Thymus (tissue), 11 donors: ENCODE measurements around the gene GJC1. TPM values are rescaled to one million over a fixed set of nuclear protein-coding genes. Genes with fewer than 3 reads are reported as not detected.

Source experiments
- DNase-seq, 9 donors: peaks; one replicate each; pipeline ENCODE4 v3.0.0-alpha.2; 2013; ENCODE audit warnings: low spot score in 9 of 9, low read depth in 6 of 9, missing footprints in 1 of 9
- H3K27ac ChIP-seq, 2 donors: one replicate each; pipeline ENCODE4 v1.5.1; 2013; ENCODE audit warnings: control low read depth in 1 of 2, low read depth in 1 of 2, low read length in 1 of 2, mild to moderate bottlenecking in 1 of 2, moderate library complexity in 1 of 2
- H3K27me3 ChIP-seq, 2 donors: one replicate each; pipeline ENCODE4 v1.5.1; 2013; ENCODE audit warnings: low read length in 1 of 2; ENCODE audit not compliant: control insufficient read depth in 2 of 2, insufficient read depth in 1 of 2
- H3K36me3 ChIP-seq, 2 donors: one replicate each; pipeline ENCODE4 v1.5.1; 2013; ENCODE audit warnings: low read length in 1 of 2, mild to moderate bottlenecking in 1 of 2, moderate library complexity in 1 of 2; ENCODE audit not compliant: control insufficient read depth in 2 of 2, insufficient read depth in 2 of 2
- H3K4me1 ChIP-seq, 2 donors: one replicate each; pipeline ENCODE4 v1.5.1; 2013; ENCODE audit warnings: low read length in 2 of 2; ENCODE audit not compliant: control insufficient read depth in 2 of 2, insufficient read depth in 2 of 2
- H3K4me3 ChIP-seq, 2 donors: one replicate each; pipeline ENCODE4 v1.5.1; 2013; ENCODE audit warnings: low read length in 2 of 2, control low read depth in 1 of 2, mild to moderate bottlenecking in 1 of 2
- H3K9me3 ChIP-seq, 2 donors: one replicate each; pipeline ENCODE4 v1.5.1; 2013; ENCODE audit warnings: low read length in 1 of 2, mild to moderate bottlenecking in 1 of 2; ENCODE audit not compliant: control insufficient read depth in 2 of 2, insufficient read depth in 1 of 2
- WGBS: extraction: QIAGEN DNeasy Blood & Tissue Kit; methylation state at CpG from one replicate; pipeline ENCODE4 v1.1.7; 2013; 5-methylcytosine and 5-hydroxymethylcytosine counted together
- polyA plus RNA-seq: library from polyadenylated mRNA; stranded (reverse); fragments of 200-250 nt; gene quantifications from one replicate; pipeline ENCODE4 v1.2.3, GENCODE V29; 2013
- total RNA-seq: library from RNA; stranded (reverse); fragments of 120-200 nt; gene quantifications from one replicate; pipeline ENCODE4 v1.2.4, GENCODE V29; 2013
- donor health status: healthy.

The GJC1 gene
- total and polyA plus RNA-seq, 2 donors: 2.1 to 2.2 TPM

DNA sequence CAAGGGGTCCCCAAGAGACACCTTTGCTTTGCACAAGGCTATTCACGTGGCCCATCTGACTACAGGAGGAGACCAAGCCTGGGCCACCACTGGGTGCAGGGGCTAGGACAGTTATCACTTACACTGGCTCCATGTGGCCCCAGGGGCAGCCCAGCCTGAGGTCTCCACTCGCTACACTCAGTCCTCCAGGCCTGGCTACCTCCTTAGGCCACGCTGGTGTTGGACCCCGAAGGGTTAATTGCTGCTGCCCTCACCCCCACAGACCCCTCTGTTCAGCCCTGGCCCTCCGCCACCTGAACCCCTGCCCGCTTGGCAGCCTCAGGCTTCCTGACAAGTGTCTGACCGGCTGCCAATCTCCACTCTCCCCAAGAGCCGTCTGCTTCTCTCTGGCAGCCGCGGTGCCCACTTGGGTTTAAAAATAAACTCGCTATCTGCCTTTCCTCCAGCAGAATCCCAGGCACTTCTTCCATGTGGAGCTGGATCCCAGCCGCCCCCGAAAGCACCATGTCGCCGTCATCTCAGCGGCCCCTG is 43.5 kb downstream of the GJC1 start:
- DNase-seq: no peak
- 86% methylated on average over 16 of the region's 16 CpGs for WGBS
- no peak overlapping the region for H3K4me3 ChIP-seq
- H3K36me3 ChIP-seq: no peaks in the 10 kb centered on the region
- H3K27ac ChIP-seq: no peak overlapping the region
- peaks cover 0 to 6% of the 10 kb centered on the region in 2 donors for H3K27me3 ChIP-seq
- H3K9me3 ChIP-seq: no peaks in the 10 kb centered on the region
- no peaks in the 10 kb centered on the region for H3K4me1 ChIP-seq

DNA sequence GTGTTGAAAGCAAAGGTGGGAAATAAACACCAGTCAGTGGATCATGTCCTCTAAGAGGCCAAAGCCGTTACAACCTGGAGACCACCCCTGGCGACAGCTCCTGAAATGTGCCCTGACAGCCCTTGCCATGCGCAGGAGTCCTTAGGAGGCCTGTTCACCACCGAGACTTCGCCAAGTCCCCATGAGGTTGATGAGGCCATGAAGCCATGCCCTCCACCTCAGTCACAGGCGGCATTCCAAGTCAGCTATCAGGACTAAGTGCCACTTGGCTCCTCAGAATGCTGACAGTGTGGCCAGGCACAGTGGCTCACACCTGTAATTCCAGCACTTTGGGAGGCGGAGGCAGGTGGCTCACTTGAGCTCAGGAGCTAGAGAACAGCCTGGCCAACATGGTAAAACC is 44.2 kb downstream of the GJC1 start:
- Histone ChIP-seq H3K9me3 (no peaks in the 10 kb centered on the region), H3K27ac (no peak overlapping the region), H3K36me3 (no peaks in the 10 kb centered on the region), H3K4me1 (no peaks in the 10 kb centered on the region), H3K27me3 (peaks cover 0 to 8% of the 10 kb centered on the region in 2 donors), H3K4me3 (no peak overlapping the region)
- no peak for DNase-seq
- WGBS: 95% methylated on average over 7 of the region's 7 CpGs

DNA sequence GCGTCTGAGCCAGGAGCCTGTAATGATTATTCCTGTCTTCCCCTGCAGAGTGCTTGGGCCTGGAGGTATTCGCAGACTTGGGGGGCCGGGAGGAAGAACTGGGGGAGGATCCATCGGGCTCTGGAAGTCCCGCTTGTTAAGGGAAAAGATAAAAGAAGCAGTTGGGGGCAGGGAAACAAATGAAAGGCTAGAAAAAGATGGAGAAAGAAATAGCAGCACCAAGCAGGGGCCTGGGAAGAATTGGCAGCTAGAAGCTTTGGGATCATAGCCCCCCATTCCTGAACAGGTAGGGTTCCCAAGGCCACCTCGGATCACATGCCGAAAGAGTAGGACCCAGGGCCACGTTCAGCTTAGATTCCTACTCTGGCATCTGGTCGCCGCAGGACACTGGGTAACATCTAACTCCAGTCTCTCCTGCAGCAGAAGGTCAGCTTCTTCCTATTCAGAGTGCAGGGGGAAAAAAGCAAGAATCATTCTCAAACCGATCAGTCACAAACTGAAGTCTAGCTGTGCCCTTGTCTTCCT is 47.7 kb downstream of the GJC1 start:
- Histone ChIP-seq H3K27ac (no peak overlapping the region), H3K9me3 (no peaks in the 10 kb centered on the region), H3K27me3 (peaks cover 0 to 29% of the 10 kb centered on the region in 2 donors), H3K4me3 (no peak overlapping the region), H3K36me3 (no peaks in the 10 kb centered on the region), H3K4me1 (peaks cover 2 to 8% of the 10 kb centered on the region in 2 donors)
- no peak for DNase-seq
- WGBS: 82% methylated on average over 11 of the region's 11 CpGs

DNA sequence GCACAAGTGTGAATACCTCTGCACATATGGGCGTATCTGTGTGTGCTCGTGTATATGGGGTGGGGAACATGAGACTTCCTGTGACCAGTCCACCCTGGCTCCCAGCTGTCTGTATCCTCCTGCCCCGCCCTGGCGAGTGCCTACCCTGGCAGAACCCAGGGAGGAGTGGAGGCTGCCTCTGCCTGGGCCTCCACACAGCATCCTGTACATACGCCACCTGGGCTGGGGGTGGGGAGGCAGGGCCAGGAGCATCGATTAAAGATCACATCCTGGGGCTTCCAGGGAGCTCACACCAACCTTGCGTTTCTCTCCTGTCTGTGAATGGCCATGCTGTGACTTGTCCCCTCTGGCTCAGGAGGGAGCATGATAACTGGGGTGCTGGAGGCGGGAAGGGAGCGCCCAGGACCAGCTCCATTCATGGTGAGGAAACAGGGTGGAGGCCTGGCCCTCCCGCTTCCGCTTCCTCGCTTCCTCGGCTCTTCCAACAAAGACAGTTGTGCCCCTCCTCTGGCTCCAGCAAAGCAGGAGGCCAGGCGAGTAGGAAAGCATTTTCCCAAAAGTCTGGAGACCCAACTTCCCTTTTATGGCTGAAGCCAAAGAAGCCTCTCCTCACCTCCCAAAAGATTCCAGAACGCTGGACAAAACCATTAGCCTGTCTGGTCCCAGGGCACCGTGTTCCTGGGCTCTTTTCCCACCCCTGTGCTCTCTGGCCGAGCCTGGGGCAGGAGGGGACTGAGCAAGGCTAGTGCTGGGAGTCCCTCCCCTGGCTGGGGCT is 48.3 kb downstream of the GJC1 start:
- H3K9me3 ChIP-seq: no peaks in the 10 kb centered on the region
- DNase-seq: no peak
- H3K4me3 ChIP-seq: no peak overlapping the region
- H3K27ac ChIP-seq: no peak overlapping the region
- 81% methylated on average over 17 of the region's 17 CpGs for WGBS
- H3K36me3 ChIP-seq: no peaks in the 10 kb centered on the region
- peaks cover 0 to 36% of the 10 kb centered on the region in 2 donors for H3K27me3 ChIP-seq
- peaks cover 2 to 8% of the 10 kb centered on the region in 2 donors for H3K4me1 ChIP-seq

DNA sequence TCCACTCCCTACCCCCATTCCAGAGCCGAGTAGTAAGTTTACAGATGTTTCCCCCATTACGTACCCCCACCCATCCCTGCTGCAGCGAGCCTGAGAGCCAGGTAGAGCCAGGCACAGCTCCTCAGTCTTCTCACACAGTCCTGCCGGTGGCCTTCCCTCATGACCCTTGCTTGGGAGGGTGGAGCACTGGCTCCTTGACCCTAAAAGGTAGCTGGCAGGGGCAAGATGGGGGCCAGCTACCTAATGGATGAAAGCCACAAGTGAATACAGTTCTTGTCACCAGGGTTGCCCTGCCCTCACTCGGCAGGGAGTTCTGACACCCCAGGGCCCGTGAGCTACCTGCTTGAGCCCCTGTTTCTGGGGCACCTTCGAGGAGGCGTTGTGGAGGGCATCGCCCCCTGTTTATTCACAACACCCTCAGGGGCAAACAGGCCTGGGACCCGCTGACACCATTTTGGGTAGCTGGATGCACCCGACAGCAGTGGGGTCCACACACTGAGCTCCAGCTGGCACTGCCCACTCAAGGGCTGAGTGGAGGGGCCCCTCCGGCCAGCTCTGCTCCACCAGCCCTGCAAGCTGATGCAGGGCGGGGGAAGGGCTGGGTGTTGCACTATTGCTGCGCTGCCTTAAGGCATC is 49.1 kb downstream of the GJC1 start:
- Histone ChIP-seq H3K9me3 (no peaks in the 10 kb centered on the region), H3K27me3 (peaks cover 0 to 41% of the 10 kb centered on the region in 2 donors), H3K4me1 (peaks cover 5 to 13% of the 10 kb centered on the region in 2 donors), H3K36me3 (no peaks in the 10 kb centered on the region), H3K4me3 (no peak overlapping the region), H3K27ac (no peak overlapping the region)
- no peak for DNase-seq
- WGBS: 96% methylated on average over 14 of the region's 14 CpGs

DNA sequence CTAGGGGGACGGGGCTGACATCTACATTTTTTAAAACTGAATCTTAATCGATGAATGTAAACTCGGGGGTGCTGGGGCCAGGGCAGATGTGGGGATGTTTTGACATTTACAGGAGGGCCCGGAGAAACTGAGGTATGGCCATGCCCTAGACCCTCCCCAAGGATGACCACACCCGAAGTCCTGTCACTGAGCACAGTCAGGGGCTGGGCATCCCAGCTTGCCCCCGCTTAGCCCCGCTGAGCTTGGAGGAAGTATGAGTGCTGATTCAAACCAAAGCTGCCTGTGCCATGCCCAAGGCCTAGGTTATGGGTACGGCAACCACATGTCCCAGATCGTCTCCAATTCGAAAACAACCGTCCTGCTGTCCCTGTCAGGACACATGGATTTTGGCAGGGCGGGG is 49.9 kb downstream of the GJC1 start:
- 93% methylated on average over 12 of the region's 12 CpGs for WGBS
- Histone ChIP-seq H3K27me3 (peaks cover 0 to 41% of the 10 kb centered on the region in 2 donors), H3K4me1 (peaks cover 5 to 18% of the 10 kb centered on the region in 2 donors), H3K36me3 (no peaks in the 10 kb centered on the region), H3K4me3 (no peak overlapping the region), H3K27ac (no peak overlapping the region), H3K9me3 (no peaks in the 10 kb centered on the region)
- DNase-seq: no peak

DNA sequence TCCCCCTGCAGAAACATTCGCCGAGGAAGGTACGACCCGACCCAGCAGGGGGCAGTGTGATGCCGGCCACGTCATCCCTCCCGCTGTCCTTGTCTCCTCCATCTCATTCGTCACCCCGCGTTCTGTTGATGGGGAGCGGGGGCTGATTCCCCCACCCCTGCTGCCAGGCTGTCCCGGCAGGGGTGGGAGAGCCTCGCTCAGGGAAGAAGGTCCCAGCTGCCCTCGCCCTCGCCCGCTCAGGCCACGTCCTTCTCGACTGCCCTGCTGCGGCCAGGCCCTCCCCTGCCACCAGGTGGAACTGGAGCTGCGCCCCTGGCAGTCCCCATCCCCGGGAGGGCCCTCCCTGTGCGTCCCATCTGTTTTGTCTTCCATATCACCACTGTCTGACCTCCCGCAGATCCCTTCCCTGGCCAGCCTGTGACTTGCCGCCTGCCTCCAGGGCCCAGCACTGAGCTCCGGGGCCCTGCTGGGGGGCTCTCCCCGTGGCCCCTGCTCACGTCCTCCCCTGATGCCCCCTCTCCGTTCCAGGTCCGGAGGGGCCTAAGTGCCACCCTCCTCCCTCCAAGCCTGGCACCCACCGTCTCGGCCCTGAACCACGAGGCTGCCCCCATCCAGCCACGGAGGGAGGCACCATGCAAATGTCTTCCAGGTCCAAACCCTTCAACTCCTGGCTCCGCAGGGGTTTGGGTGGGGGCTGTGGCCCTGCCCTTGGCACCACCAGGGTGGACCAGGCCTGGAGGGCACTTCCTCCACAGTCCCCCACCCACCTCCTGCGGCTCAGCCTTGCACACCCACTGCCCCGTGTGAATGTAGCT is 50.7 kb downstream of the GJC1 start:
- Histone ChIP-seq H3K4me3 (peak overlapping the region; percentile 10 to 26), H3K27me3 (peaks cover 0 to 43% of the 10 kb centered on the region in 2 donors), H3K9me3 (no peaks in the 10 kb centered on the region), H3K36me3 (no peaks in the 10 kb centered on the region), H3K27ac (no peak overlapping the region), H3K4me1 (peaks cover 8 to 22% of the 10 kb centered on the region in 2 donors)
- peak; percentile 36 to 83 (median 65) for DNase-seq
- 25% methylated on average over 36 of the region's 36 CpGs for WGBS

DNA sequence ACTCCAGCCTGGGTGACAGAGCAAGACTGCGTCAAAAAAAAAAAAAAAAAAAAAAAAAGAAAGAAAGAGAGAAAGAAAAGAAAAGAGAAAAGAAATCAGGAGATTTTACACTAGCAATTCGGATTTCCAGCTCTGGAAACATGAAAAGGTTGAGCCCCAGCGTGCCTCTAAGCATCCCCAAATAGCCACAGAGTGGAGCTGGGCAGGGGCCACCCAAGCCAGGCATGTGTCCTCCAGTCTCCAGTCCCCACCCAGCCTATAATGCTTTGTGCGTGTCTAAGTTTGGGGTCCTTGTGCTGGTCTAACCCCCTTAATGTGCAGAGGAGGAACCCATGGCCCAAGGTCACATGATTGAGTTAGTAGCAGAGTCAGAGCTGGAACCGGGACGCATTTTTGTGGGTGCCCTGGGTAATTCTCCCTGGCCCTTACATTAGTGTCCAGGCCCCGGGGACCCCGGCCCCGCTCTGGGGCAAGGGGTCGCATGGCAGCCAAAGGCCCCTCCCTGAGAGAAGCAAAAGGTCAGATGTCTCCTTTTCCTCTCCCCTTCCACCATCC is 51.4 kb downstream of the GJC1 start:
- peaks cover 0 to 48% of the 10 kb centered on the region in 2 donors for H3K27me3 ChIP-seq
- H3K4me1 ChIP-seq: peaks cover 8 to 22% of the 10 kb centered on the region in 2 donors
- no peaks in the 10 kb centered on the region for H3K9me3 ChIP-seq
- no peak overlapping the region for H3K27ac ChIP-seq
- H3K36me3 ChIP-seq: no peaks in the 10 kb centered on the region
- DNase-seq: no peak
- no peak overlapping the region for H3K4me3 ChIP-seq
- WGBS: 39% methylated on average over 10 of the region's 10 CpGs
